ENCODE results near the gene CLDN15.
"Not testable (repeated sequence)": the region's sequence is repeated elsewhere in the genome, so short reads cannot be mapped to it uniquely, and the experiment has no call there.

Gene CLDN15, protein sequence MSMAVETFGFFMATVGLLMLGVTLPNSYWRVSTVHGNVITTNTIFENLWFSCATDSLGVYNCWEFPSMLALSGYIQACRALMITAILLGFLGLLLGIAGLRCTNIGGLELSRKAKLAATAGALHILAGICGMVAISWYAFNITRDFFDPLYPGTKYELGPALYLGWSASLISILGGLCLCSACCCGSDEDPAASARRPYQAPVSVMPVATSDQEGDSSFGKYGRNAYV

DNA sequence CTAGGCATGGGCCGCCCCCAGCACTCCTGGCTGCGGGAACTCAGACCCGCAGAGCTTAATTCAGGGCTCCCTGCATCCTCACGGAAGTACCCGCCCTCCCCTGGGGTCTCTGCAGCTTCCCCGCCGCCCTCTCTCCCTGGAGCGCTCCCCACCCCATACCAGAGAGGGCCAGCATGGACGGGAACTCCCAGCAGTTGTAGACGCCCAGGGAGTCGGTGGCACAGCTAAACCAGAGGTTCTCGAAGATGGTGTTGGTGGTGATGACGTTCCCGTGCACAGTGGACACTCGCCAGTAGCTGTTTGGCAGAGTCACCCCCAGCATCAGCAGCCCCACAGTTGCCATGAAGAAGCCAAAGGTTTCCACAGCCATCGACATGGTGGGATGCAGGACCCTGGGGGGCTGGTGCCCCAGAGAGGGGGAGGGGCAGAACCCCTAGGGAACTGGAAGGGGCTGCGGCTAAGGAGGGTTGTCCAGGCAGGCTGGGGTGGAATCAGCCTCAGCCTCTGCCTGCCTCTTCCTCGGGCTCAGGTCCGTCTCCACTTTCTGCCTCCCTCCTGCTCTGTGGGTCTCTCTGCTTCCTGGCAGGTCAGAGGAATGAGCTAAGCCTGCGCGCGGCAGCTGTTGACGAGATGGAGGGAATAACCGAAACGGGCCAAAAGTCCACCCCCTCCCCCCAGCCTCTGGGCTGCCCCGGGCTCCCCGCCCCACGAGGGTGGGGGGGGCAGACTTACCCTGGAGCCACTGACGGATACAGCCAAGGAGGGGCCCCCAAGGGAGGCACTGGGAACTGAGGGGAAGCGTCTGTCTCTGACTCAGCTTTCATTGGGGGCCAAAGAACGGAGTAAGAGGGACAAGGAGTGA is at the start of gene CLDN15:
TSS of gene CLDN15 (minus strand) at position 597 of the 862 bp plus-strand sequence. CDS start at position 376, 221 bp downstream.
- DNase-seq, result no peak

- DNase-seq, result no peak
Measured at GRCh38 chr7:101287032-101287431, 49.4 kb upstream of the CLDN15 start.

DNA sequence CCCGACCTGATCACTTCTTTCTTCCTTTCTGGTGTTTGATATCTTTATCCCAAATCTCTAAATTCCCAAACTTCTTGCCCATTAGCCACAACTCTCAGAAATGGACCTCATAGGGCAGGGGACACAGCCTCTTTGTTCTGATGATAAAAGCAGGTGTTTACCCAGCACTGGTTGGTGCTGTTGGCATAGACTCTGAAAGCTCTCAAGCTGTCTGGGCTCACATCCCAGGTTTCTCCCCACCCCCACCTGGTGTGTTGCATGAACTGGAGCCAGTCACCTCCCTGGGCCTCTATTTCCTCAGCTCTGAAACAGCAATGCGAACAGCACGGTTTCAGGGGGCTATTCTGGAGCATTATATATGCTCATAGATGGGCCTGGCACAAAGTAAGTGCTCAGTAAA is 48.3 kb upstream of the CLDN15 start:
- DNase-seq, result peak; percentile 2

DNA sequence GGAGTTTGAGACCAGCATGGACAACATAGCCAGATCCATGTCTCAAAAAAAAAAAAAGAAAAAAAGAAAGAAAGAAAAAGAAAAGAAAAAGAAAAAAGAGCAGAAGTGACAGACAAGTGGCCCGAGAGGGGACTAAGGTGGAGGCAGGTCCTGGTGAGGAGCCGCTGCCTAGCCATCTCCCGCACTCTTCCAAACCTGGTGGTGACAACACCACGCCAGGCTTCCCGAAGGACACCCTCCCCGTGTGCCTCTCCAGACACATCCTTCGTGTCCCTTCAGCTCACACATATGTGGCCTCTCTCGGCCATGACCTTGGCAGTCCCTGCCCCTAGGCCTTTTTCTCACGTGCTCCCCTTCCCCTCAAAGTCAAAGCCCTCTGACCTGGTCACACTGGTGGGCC is 47.6 kb upstream of the CLDN15 start:
- DNase-seq, result no peak

DNA sequence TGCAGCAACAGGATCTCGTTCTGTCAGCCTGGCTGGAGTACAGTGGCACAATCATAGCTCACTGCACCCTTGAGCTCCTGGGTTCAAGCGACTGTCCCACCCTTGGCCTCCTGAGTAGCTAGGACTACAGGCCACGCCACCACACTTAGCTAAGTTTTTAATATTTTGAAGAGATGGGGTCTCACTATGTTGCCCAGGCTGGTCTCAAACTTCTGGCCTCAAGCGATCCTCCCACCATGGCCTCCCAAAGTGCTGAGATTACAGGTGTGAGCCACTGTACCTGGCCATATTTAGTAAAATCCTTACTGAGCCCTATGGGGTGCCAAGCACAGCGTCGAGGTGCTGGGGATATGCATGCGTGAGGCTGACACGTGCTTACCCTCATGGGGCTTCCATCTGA is 43.3 kb upstream of the CLDN15 start:
- not testable (repeated sequence) for DNase-seq

- DNase-seq, result no peak
Measured at GRCh38 chr7:101278461-101279292, 41.1 kb upstream of the CLDN15 start.

DNA sequence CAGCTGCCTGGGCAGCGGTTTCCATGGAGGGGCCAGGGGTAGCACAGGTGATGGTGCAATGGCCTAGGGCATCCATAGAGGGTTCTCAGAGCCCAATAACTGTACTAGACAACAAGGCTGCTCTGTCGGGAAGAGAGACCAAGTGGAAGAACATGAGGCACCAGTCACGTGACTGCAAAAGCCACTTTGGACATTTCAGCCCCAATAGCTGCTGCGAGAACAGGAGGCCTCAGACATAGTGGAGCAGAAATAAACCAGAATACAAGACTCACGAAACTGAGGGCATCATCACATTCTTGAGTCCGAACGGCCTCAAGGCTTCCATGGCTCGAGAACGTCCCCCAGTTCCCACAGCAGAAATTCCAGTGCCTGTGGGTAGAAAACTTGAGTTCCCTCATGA is 39.6 kb upstream of the CLDN15 start:
- no peak for DNase-seq

DNA sequence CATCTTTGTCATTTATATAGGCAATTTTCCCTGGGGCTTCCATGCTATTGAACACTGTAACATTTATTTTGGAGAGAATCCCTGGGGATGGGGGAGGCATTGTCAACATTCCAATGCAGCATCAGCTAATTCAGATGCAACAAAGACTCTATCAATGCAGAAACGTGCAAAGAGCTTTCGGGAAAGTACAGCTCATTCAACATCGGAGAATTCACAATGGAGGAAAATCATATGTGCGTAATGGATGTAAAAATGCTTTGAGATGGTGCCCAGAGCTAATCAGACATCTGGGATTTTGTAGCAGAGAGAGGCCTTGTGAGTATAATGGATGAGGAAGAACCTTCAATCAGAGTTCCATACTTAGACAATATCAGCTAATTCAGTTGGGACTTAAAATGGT is 35.6 kb upstream of the CLDN15 start:
- DNase-seq, result no peak

GRCh38 chr7:101271021-101271420 is 33.4 kb upstream of the CLDN15 start:
- DNase-seq, result no peak

DNA sequence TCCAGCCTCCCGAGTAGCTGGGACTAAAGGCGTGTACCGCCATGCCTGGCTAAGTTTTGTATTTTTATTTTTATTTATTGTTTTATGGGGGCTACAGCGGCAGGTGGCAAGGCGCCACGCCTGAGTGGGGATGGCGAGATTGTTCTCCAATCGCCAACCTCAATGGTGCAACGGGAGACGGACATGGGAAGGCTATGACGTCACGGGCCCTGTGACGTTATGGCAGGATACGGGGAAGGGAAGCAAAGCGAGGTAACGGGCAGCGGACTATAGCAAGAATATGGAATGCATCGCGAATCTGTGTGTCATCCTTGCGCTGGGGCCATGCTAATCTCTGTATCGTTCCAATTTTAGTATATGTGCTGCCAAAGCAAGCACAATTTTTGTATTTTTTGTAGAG is 32.1 kb upstream of the CLDN15 start:
- DNase-seq, result no peak

- DNase-seq, result no peak
Measured at GRCh38 chr7:101265622-101266516, 28.3 kb upstream of the CLDN15 start.

DNA sequence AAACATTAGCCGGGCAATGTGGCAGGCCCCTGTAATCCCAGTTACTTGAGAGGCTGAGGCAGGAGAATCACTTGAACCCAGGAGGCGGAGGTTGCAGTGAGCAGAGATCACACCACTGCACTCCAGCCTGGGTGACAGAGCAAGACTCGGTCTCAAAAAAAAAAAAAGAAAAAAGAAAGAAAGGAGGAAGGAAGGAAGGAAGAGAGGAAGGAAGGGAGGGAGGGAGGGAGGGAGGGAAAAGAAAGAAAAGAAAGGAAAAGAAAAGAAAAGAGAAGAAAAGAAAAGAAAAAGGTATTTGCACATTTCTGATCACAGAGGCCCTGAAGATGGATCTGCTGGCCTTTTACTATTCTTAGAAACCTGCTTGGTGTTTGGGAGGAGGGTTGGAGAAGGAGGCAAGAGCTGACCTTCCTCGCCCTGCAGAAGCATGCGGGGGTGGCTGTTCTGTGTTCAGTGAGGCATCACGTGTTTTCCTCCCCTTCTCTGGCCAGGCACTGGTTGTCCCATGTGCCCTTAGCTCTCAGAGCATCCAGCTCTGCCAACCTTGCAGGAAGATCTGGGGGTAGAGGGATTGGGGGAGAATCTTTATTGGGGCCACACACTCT is 26.6 kb upstream of the CLDN15 start:
- not testable (repeated sequence) for DNase-seq

DNA sequence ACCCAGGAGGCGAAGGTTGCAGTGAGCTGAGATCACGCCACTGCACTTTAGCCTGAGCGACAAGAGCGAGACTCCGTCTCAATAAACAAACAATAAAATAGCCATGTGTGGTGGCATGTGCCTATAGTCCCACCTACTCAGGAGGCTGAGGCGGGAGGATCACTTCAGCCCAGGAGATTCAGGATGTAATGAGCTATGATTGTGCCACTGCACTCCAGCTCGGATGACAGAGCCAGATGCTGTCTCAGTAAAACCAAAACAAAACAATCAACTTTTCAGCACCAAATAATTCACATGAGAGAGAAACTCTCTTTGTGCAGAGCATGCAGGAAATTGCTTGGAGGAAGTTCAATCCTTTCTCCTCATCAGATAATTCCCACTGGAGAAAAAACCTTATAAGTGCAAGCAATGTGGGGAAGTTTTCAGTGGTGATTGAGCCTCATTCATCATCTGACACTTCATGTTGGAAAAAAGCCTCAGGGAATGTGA is 20.7 kb upstream of the CLDN15 start:
- DNase-seq, result no peak

DNA sequence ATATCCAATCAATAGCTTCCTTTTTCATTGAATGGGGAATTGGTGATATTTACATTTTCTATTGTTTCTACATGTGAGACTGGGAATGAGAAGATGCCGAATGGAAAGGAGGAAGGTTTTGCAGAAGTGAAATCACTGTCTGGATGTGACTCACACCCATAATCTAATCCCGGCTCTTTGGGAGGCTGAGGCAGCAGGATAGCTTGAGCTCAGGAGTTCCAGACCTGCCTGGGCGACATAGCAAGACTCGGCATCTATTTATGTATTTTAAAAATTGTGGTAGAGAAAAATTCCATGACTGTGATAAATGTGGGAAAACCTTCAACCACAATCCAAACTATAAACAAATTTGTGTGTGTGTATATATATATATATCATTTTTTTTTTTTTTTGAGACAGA is 18.2 kb upstream of the CLDN15 start:
- DNase-seq, result no peak

DNA sequence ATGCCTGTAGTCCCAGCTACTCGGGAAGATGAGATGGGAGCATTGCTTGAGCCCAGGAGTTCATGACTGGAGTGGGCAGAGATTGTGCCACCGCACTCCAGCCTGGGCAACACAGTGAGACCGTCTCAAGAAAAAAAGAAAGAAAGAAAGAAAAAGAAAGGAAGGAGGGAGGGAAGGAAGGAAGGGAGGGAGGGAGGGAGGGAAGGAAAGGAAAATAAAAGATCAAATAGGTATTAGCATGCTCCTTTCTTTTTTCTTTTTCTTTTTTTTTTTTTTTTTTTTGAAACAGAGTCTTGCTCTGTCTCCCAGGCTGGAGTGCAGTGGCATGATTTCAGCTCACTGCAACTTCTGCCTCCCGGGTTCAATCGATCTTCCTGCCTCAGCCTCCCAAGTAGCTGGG is 15.6 kb upstream of the CLDN15 start:
- not testable (repeated sequence) for DNase-seq

DNA sequence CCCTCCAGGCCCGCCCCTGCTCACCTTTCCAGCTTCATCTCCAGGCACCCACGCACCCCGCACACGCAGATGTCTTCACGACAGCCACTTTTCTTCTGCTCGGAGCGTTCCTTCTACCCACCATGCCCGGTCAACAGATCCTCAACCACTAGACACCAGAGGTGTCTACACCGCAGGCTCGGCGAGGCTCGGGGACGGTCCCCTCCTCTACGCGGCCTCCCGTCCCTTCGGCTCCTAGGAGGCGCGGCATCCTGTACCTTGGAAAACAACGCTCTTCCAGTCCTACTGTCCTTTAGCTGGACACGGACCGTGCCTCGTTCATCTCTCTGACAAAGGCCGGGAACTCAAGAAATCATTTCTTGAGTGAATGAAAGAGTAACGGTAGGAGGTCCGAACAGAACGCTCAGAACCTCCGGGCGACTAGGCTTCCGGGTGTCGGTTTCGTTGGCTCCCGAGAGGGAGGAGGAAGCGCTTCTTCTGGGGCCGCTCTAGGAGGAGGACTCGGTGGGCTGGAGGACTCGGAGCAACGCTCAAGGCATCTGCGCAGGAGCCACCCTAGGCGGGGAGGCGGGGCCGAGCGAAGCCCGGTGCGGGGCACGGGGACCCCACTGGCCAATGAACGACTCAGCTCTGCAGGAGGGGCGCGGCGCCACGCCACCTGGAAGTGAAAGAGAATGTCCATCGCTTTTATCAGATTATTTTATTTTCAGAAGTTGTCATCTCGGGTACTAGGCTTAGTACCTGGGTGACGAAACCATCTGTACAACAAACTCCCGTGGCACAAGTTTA is 14.5 kb upstream of the CLDN15 start:
- DNase-seq, result peak; percentile 98

- no peak for DNase-seq
Measured at GRCh38 chr7:101250324-101250723, 12.7 kb upstream of the CLDN15 start.

DNA sequence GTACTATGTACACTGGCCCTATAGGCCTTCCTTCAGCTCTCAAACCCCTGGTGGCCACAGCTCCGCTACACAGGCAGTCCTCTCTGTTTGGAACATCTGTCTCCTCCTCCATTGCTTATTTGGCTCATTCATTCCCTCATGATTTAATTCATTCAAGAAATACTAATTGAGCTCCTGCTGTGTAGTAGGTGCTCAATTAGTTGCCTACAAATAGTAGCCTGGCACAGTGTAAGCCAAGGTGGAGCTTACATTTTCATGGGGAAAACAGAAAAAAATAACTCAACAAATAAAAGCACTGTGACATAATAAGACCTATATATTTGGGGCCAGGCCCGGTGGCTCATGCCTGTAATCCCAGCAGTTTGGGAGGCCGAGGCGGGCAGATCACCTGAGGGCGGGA is 10.7 kb upstream of the CLDN15 start:
- no peak for DNase-seq

- no peak for DNase-seq
Measured at GRCh38 chr7:101245147-101245668, 7.6 kb upstream of the CLDN15 start.

- DNase-seq, result peak; percentile 94
Measured at GRCh38 chr7:101244375-101245146, 7.0 kb upstream of the CLDN15 start, which contains the start of gene FIS1. FIS1 (minus strand) TSS chr7:101245081; CDS start chr7:101245004, 77 bp downstream.

Measured in NCI-H345 (cell line).